Muscle of leg (tissue), 16 donors: Measurements from ENCODE around the gene PCDHGA9. TPM values are rescaled to one million over a fixed set of nuclear protein-coding genes. Genes with fewer than 3 reads are reported as not detected.
A peak's percentile ranks its signal among the peaks of the same experiment; 100 is the strongest.

Experiments
- DNase-seq: peaks from one replicate; pipeline ENCODE4 v3.0.0; 2013
- H3K27ac ChIP-seq: one replicate; pipeline ENCODE4 v1.5.1; 2013; ENCODE audit warnings: mild to moderate bottlenecking, low read length, control low read depth
- H3K27me3 ChIP-seq: one replicate; pipeline ENCODE4 v1.6.1; 2013; ENCODE audit warnings: low read length; ENCODE audit not compliant: control insufficient read depth, insufficient read depth
- H3K36me3 ChIP-seq: one replicate; pipeline ENCODE4 v1.6.1; 2013; ENCODE audit warnings: low read length; ENCODE audit not compliant: control insufficient read depth, insufficient read depth
- H3K4me1 ChIP-seq: one replicate; pipeline ENCODE4 v1.6.1; 2013; ENCODE audit warnings: low read length; ENCODE audit not compliant: control insufficient read depth, insufficient read depth
- H3K4me3 ChIP-seq: one replicate; pipeline ENCODE4 v1.5.1; 2013; ENCODE audit warnings: low read length, control low read depth
- H3K9me3 ChIP-seq: replicated peaks from 2 replicates; pipeline ENCODE4 v1.6.1; 2013; ENCODE audit warnings: low read depth, low read length; ENCODE audit not compliant: control insufficient read depth
- WGBS: methylation state at CpG from one replicate; pipeline ENCODE4 v1.1.5; 2013; ENCODE audit warnings: missing lambda C conversion rate; ENCODE audit not compliant: insufficient coverage; 5-methylcytosine and 5-hydroxymethylcytosine counted together
- long read RNA-seq, 11 donors: transcript quantifications; one replicate each; lab custom pipeline, GENCODE V29; 2026
- polyA plus RNA-seq, 8 donors: library from polyadenylated mRNA; unstranded; fragments of 120-200 nt; gene quantifications; one replicate each; pipeline versions ENCODE4 v1.2.1 to v1.2.3, GENCODE V29; 2013; ENCODE audit warnings: inconsistent platforms in 1 of 8, low replicate concordance in 1 of 8; ENCODE audit not compliant: insufficient read length in 8 of 8, insufficient read depth in 1 of 8
- total RNA-seq: library from RNA; stranded (reverse); fragments of 120-200 nt; gene quantifications from one replicate; pipeline ENCODE4 v1.2.4, GENCODE V29; 2013

PCDHGA9 gene
- total RNA-seq: 3.8 TPM
- 1 to 10 TPM; 3.0 to 4.7 (median 4.0) TPM for polyA plus RNA-seq
- long read RNA-seq, donor 1, full-length matches to known transcripts: 2 of 2 reads
- long read RNA-seq, donor 1, partial matches to known transcripts: 0 of 2 reads
- long read RNA-seq, donor 1, other reads (novel, unspliced or antisense): 0 of 2 reads
- long read RNA-seq, donor 2: 0 reads
- long read RNA-seq, donor 3, partial matches to known transcripts: 0 of 2 reads
- long read RNA-seq, donor 3, other reads (novel, unspliced or antisense): 0 of 2 reads
- long read RNA-seq, donor 4, full-length matches to known transcripts: 5 of 5 reads
- long read RNA-seq, donor 4, partial matches to known transcripts: 0 of 5 reads
- long read RNA-seq, donor 4, other reads (novel, unspliced or antisense): 0 of 5 reads
- long read RNA-seq, donor 5, full-length matches to known transcripts: 7 of 7 reads
- long read RNA-seq, donor 5, partial matches to known transcripts: 0 of 7 reads
- long read RNA-seq, donor 5, other reads (novel, unspliced or antisense): 0 of 7 reads
- long read RNA-seq, donor 6, partial matches to known transcripts: 0 of 1 reads
- long read RNA-seq, donor 6, other reads (novel, unspliced or antisense): 0 of 1 reads
- long read RNA-seq, donor 7, partial matches to known transcripts: 0 of 2 reads
- long read RNA-seq, donor 7, other reads (novel, unspliced or antisense): 0 of 2 reads
- long read RNA-seq, donor 8, full-length matches to known transcripts: 3 of 3 reads
- long read RNA-seq, donor 8, partial matches to known transcripts: 0 of 3 reads
- long read RNA-seq, donor 8, other reads (novel, unspliced or antisense): 0 of 3 reads
- long read RNA-seq, donor 9, transcript PCDHGA9-202 (1 exons, 2,568 nt): major isoform, 6 of 6 reads
- long read RNA-seq, donor 9, partial matches to known transcripts: 0 of 6 reads
- long read RNA-seq, donor 9, other reads (novel, unspliced or antisense): 0 of 6 reads
- long read RNA-seq, donor 10, full-length matches to known transcripts: 4 of 4 reads
- long read RNA-seq, donor 10, partial matches to known transcripts: 0 of 4 reads
- long read RNA-seq, donor 10, other reads (novel, unspliced or antisense): 0 of 4 reads
- long read RNA-seq, donor 11, full-length matches to known transcripts: 5 of 5 reads
- long read RNA-seq, donor 11, partial matches to known transcripts: 0 of 5 reads
- long read RNA-seq, donor 11, other reads (novel, unspliced or antisense): 0 of 5 reads

GRCh38 chr5:141402553-141403243, at the start of gene PCDHGA9:
Gene PCDHGA9 (plus strand): TSS chr5:141402778. CDS start chr5:141402953, 175 bp downstream.
- Histone ChIP-seq H3K36me3 (no peaks in the 10 kb centered on the region), H3K27me3 (peaks cover 21% of the 10 kb centered on the region), H3K9me3 (peaks cover 85% of the 10 kb centered on the region), H3K4me3 (peak within 1 kb of the TSS; percentile 31), H3K27ac (no peak within 1 kb of the TSS), H3K4me1 (no peaks in the 10 kb centered on the region)
- WGBS: 12% methylated on average over 21 of the region's 27 CpGs
- peak; percentile 28 for DNase-seq

- H3K4me1 ChIP-seq: no peaks in the 10 kb centered on the region
- WGBS: 16% methylated on average over 29 of the region's 29 CpGs
- no peak within 1 kb of the TSS for H3K4me3 ChIP-seq
- DNase-seq: peak; percentile 0
- H3K27me3 ChIP-seq: peaks cover 3% of the 10 kb centered on the region
- no peak within 1 kb of the TSS for H3K27ac ChIP-seq
- peaks cover 59% of the 10 kb centered on the region for H3K9me3 ChIP-seq
- H3K36me3 ChIP-seq: no peaks in the 10 kb centered on the region
These were observed 47.6 kb upstream of the PCDHGA9 start, which contains the start of gene PCDHGA4 for GRCh38 chr5:141354900-141355469. Gene PCDHGA4 (plus strand): TSS chr5:141355021. CDS start chr5:141355108, 87 bp downstream.

DNA sequence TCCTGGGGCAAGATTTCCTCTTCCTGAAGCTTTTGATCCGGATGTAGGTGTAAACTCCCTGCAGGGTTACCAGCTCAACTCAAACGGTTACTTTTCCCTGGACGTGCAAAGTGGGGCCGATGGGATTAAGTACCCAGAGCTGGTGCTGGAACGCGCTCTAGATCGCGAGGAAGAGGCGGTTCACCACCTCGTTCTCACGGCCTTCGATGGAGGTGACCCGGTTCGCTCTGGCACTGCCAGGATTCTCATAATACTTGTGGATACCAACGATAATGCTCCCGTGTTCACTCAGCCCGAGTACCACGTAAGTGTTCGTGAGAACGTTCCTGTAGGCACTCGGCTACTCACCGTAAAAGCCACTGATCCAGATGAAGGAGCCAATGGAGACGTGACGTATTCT, 46.9 kb upstream of the PCDHGA9 start:
- Histone ChIP-seq H3K36me3 (no peaks in the 10 kb centered on the region), H3K9me3 (peaks cover 60% of the 10 kb centered on the region), H3K4me3 (no peak overlapping the region), H3K27ac (no peak overlapping the region), H3K27me3 (peaks cover 2% of the 10 kb centered on the region), H3K4me1 (no peaks in the 10 kb centered on the region)
- no peak for DNase-seq
- WGBS: 70% methylated on average over 22 of the region's 24 CpGs

DNA sequence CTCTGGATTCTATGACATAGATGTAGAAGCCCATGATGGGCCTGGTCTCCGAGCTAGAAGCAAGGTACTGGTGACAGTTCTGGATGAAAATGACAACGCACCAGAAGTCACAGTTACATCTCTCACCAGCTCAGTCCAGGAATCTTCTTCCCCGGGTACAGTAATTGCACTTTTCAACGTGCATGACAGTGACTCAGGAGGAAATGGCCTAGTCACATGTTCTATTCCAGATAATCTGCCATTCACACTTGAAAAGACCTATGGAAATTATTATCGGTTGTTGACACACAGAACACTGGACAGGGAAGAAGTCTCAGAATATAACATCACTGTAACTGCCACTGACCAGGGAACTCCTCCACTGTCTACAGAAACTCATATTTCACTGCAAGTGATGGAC, 46.4 kb upstream of the PCDHGA9 start:
- Histone ChIP-seq H3K27me3 (peaks cover 2% of the 10 kb centered on the region), H3K4me1 (no peaks in the 10 kb centered on the region), H3K9me3 (peaks cover 61% of the 10 kb centered on the region), H3K4me3 (no peak overlapping the region), H3K36me3 (no peaks in the 10 kb centered on the region), H3K27ac (no peak overlapping the region)
- no peak for DNase-seq
- WGBS: 75% methylated on average over 3 of the region's 5 CpGs

- no peak for DNase-seq
- Histone ChIP-seq H3K36me3 (no peaks in the 10 kb centered on the region), H3K4me1 (no peaks in the 10 kb centered on the region), H3K4me3 (no peak overlapping the region), H3K27ac (no peak overlapping the region), H3K9me3 (peaks cover 61% of the 10 kb centered on the region), H3K27me3 (no peaks in the 10 kb centered on the region)
- 67% methylated on average over 19 of the region's 19 CpGs for WGBS
These were observed 45.6 kb upstream of the PCDHGA9 start for GRCh38 chr5:141356950-141357349.

DNA sequence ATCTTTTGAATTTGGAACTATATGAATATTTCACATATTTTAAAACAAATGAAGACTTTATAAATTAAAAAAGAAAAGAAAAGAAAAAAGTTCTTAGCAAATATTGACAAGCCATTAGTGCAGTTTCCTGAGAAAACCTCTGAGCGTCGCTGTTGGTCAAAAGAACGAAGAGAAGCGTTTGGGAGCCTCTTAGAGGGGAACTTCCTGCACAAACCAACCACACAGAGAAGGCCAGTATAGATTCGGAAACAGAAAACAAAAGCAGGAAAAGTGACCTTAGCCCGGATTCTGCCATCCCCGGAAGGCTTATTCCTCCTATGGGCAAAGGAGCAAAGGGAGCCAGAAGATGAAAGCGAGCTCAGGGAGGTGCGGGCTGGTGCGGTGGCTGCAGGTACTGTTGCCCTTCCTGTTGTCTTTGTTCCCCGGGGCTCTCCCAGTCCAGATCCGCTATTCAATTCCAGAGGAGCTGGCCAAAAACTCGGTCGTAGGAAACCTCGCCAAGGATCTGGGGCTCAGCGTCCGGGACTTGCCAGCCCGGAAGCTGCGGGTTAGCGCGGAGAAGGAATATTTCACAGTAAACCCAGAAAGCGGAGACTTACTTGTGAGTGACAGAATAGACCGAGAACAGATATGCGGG, 42.7 kb upstream of the PCDHGA9 start, which contains the start of gene PCDHGB2:
Gene PCDHGB2 (plus strand): TSS at position 205 of the 637 bp plus-strand sequence. CDS start 142 bp downstream, at position 347.
- Histone ChIP-seq H3K4me1 (no peaks in the 10 kb centered on the region), H3K27me3 (peaks cover 10% of the 10 kb centered on the region), H3K36me3 (no peaks in the 10 kb centered on the region), H3K9me3 (peaks cover 74% of the 10 kb centered on the region), H3K27ac (no peak within 1 kb of the TSS), H3K4me3 (peak within 1 kb of the TSS; percentile 18)
- WGBS: 22% methylated on average over 16 of the region's 24 CpGs
- peak; percentile 14 for DNase-seq

- WGBS: 50% methylated on average over 8 of the region's 15 CpGs
- Histone ChIP-seq H3K36me3 (no peaks in the 10 kb centered on the region), H3K4me1 (no peaks in the 10 kb centered on the region), H3K9me3 (peaks cover 78% of the 10 kb centered on the region), H3K27me3 (peaks cover 14% of the 10 kb centered on the region), H3K4me3 (no peak overlapping the region), H3K27ac (no peak overlapping the region)
- DNase-seq: no peak
These were observed 41.9 kb upstream of the PCDHGA9 start for GRCh38 chr5:141360685-141361084.

- Histone ChIP-seq H3K9me3 (peaks cover 69% of the 10 kb centered on the region), H3K27me3 (peaks cover 14% of the 10 kb centered on the region), H3K4me3 (no peak overlapping the region), H3K36me3 (no peaks in the 10 kb centered on the region), H3K27ac (no peak overlapping the region), H3K4me1 (no peaks in the 10 kb centered on the region)
- DNase-seq: no peak
These were observed 39.9 kb upstream of the PCDHGA9 start for GRCh38 chr5:141362719-141363118.
